GM21423 (cell line): Measurements from ENCODE around the gene ZFPM1.
"Not testable (repeated sequence)": the region's sequence is repeated elsewhere in the genome, so short reads cannot be mapped to it uniquely, and the experiment has no call there.

ENCODE experiments used
- ATAC-seq: cut with Tn5 transposase; IDR thresholded peaks from one replicate; pipeline ENCODE4 v1.9.1; 2021; ENCODE audit warnings: mild to moderate bottlenecking, moderate library complexity; ENCODE audit not compliant: unreplicated experiment

The ZFPM1 gene

GRCh38 chr16:88464447-88465318 is 11.6 kb downstream of the ZFPM1 start:
- ATAC-seq: peak; percentile 61

GRCh38 chr16:88465387-88465983 is 12.4 kb downstream of the ZFPM1 start:
- ATAC-seq: no peak

- ATAC-seq: no peak
These were observed 13.2 kb downstream of the ZFPM1 start for GRCh38 chr16:88466175-88466862.

- no peak for ATAC-seq
These were observed 13.9 kb downstream of the ZFPM1 start for GRCh38 chr16:88466949-88467348.

- no peak for ATAC-seq
These were observed 14.5 kb downstream of the ZFPM1 start for GRCh38 chr16:88467541-88467944.

- no peak for ATAC-seq
These were observed 15.4 kb downstream of the ZFPM1 start for GRCh38 chr16:88468275-88469129.

GRCh38 chr16:88469615-88470395 is 16.7 kb downstream of the ZFPM1 start:
- ATAC-seq: no peak

- not testable (repeated sequence) for ATAC-seq
These were observed 17.3 kb downstream of the ZFPM1 start for GRCh38 chr16:88470396-88470680.

GRCh38 chr16:88470696-88471095 is 17.6 kb downstream of the ZFPM1 start:
- ATAC-seq: not testable (repeated sequence)

GRCh38 chr16:88471115-88471514 is 18.0 kb downstream of the ZFPM1 start:
- no peak for ATAC-seq

GRCh38 chr16:88471575-88471974 is 18.5 kb downstream of the ZFPM1 start:
- ATAC-seq: no peak

GRCh38 chr16:88472069-88472468 is 19.0 kb downstream of the ZFPM1 start:
- no peak for ATAC-seq

GRCh38 chr16:88472637-88473205 is 19.6 kb downstream of the ZFPM1 start:
- ATAC-seq: no peak

GRCh38 chr16:88473666-88474534 is 20.8 kb downstream of the ZFPM1 start:
- no peak for ATAC-seq

GRCh38 chr16:88475037-88475436 is 22.0 kb downstream of the ZFPM1 start:
- no peak for ATAC-seq

- ATAC-seq: no peak
These were observed 23.1 kb downstream of the ZFPM1 start for GRCh38 chr16:88476203-88476602.

GRCh38 chr16:88476817-88477397 is 23.8 kb downstream of the ZFPM1 start:
- ATAC-seq: no peak

- ATAC-seq: no peak
These were observed 24.8 kb downstream of the ZFPM1 start for GRCh38 chr16:88477631-88478519.
